HG03575 (cell line): ENCODE data around the gene PDCD2L.
"Not testable (repeated sequence)": the region's sequence is repeated elsewhere in the genome, so short reads cannot be mapped to it uniquely, and the experiment has no call there.

Source experiments
- ATAC-seq: cut with Tn5 transposase; IDR thresholded peaks from one replicate; pipeline ENCODE4 v1.9.1; 2021; ENCODE audit not compliant: unreplicated experiment, insufficient number of reproducible peaks, low FRiP score; ENCODE audit errors: extremely low read depth

PDCD2L gene

GRCh38 chr19:34408411-34408810 lies 4.2 kb downstream of the PDCD2L start:
- no peak for ATAC-seq

GRCh38 chr19:34409189-34410164 lies 5.3 kb downstream of the PDCD2L start:
- ATAC-seq, result no peak

- no peak for ATAC-seq
Observed at GRCh38 chr19:34411216-34411615, 7.0 kb downstream of the PDCD2L start.

GRCh38 chr19:34416021-34416545 lies 11.9 kb downstream of the PDCD2L start:
- ATAC-seq, result no peak

GRCh38 chr19:34418300-34418699 lies 14.1 kb downstream of the PDCD2L start:
- ATAC-seq, result no peak

- no peak for ATAC-seq
Observed at GRCh38 chr19:34426096-34426661, 22.0 kb downstream of the PDCD2L start.

- ATAC-seq, result no peak
Observed at GRCh38 chr19:34428549-34429285, 24.5 kb downstream of the PDCD2L start.

- ATAC-seq, result no peak
Observed at GRCh38 chr19:34429553-34429952, 25.4 kb downstream of the PDCD2L start.

GRCh38 chr19:34430738-34431625 lies 26.8 kb downstream of the PDCD2L start:
- ATAC-seq, result no peak

- ATAC-seq, result no peak
Observed at GRCh38 chr19:34431681-34432402, 27.6 kb downstream of the PDCD2L start.

GRCh38 chr19:34432797-34433196 lies 28.6 kb downstream of the PDCD2L start:
- no peak for ATAC-seq

GRCh38 chr19:34436716-34437115 lies 32.5 kb downstream of the PDCD2L start:
- no peak for ATAC-seq

- no peak for ATAC-seq
Observed at GRCh38 chr19:34448191-34448590, 44.0 kb downstream of the PDCD2L start.

- ATAC-seq, result no peak
Observed at GRCh38 chr19:34452723-34453122, 48.5 kb downstream of the PDCD2L start.

- ATAC-seq, result no peak
Observed at GRCh38 chr19:34454091-34454490, 49.9 kb downstream of the PDCD2L start.

- ATAC-seq, result no peak
Observed at GRCh38 chr19:34454685-34455084, 50.5 kb downstream of the PDCD2L start.

GRCh38 chr19:34455783-34456480 lies 51.7 kb downstream of the PDCD2L start:
- not testable (repeated sequence) for ATAC-seq
